ENCODE data around the gene MOB3A.

MOB3A gene

DNA sequence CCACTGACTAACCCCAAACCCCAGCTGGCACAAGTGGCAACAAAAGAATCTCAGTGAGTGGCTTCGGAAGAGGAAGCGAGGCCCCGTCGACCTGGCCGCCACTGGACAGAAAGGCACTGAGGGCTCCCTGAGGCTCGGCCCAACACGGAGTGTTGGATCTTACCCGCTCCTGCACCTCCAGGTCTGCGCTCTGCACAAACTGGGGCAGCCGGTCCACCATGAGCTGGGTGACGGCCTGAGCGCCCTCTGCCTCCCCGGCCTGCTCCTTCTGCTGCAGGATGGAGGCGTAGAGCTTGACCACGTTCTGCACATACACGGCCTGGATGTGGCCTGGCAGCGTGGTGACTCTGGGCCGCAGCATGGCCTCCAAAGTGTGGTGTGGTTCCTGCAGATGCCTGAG is 22.3 kb upstream of the MOB3A start:
- ATAC-seq = no peak

GRCh38 chr19:2117215-2117960 is 21.3 kb upstream of the MOB3A start:
- no peak for ATAC-seq
- TF ChIP-seq TOX (CRISPR knock-in tag; IDR thresholded peaks at IDR 0.05; ENCODE audit: borderline replicate concordance) (no peak), SNAI2 (CRISPR knock-in tag; IDR thresholded peaks at IDR 0.05) (no peak), ZFP30 (CRISPR knock-in tag; IDR thresholded peaks at IDR 0.05) (no peak), ISL1 (CRISPR knock-in tag; IDR thresholded peaks at IDR 0.05) (no peak), GLIS3 (CRISPR knock-in tag; IDR thresholded peaks at IDR 0.05) (no peak), RARB (CRISPR knock-in tag; IDR thresholded peaks at IDR 0.05) (no peak), ARNTL (CRISPR knock-in tag; IDR thresholded peaks at IDR 0.05; ENCODE audit: borderline replicate concordance, low read depth) (no peak), ZNF70 (CRISPR knock-in tag; IDR thresholded peaks at IDR 0.05) (no peak), BACH2 (CRISPR knock-in tag; IDR thresholded peaks at IDR 0.05; ENCODE audit: borderline replicate concordance) (no peak), TCF4 (CRISPR knock-in tag; IDR thresholded peaks at IDR 0.05; ENCODE audit: borderline replicate concordance) (no peak), ZNF8 (CRISPR knock-in tag; IDR thresholded peaks at IDR 0.05) (no peak), CSDC2 (CRISPR knock-in tag; IDR thresholded peaks at IDR 0.05) (no peak), ZNF565 (CRISPR knock-in tag; conservative IDR thresholded peaks at IDR 0.05; ENCODE audit: low read depth) (no peak), PPARA (CRISPR knock-in tag; IDR thresholded peaks at IDR 0.05; ENCODE audit: borderline replicate concordance) (no peak), ZFP3 (CRISPR knock-in tag; IDR thresholded peaks at IDR 0.05) (no peak), OSR1 (CRISPR knock-in tag; IDR thresholded peaks at IDR 0.05) (no peak)
- TF ChIP-seq, protein P1, sequence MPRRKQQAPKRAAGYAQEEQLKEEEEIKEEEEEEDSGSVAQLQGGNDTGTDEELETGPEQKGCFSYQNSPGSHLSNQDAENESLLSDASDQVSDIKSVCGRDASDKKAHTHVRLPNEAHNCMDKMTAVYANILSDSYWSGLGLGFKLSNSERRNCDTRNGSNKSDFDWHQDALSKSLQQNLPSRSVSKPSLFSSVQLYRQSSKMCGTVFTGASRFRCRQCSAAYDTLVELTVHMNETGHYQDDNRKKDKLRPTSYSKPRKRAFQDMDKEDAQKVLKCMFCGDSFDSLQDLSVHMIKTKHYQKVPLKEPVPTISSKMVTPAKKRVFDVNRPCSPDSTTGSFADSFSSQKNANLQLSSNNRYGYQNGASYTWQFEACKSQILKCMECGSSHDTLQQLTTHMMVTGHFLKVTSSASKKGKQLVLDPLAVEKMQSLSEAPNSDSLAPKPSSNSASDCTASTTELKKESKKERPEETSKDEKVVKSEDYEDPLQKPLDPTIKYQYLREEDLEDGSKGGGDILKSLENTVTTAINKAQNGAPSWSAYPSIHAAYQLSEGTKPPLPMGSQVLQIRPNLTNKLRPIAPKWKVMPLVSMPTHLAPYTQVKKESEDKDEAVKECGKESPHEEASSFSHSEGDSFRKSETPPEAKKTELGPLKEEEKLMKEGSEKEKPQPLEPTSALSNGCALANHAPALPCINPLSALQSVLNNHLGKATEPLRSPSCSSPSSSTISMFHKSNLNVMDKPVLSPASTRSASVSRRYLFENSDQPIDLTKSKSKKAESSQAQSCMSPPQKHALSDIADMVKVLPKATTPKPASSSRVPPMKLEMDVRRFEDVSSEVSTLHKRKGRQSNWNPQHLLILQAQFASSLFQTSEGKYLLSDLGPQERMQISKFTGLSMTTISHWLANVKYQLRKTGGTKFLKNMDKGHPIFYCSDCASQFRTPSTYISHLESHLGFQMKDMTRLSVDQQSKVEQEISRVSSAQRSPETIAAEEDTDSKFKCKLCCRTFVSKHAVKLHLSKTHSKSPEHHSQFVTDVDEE (CRISPR knock-in tag; IDR thresholded peaks at IDR 0.05) = no peak
- TF ChIP-seq, protein P2, sequence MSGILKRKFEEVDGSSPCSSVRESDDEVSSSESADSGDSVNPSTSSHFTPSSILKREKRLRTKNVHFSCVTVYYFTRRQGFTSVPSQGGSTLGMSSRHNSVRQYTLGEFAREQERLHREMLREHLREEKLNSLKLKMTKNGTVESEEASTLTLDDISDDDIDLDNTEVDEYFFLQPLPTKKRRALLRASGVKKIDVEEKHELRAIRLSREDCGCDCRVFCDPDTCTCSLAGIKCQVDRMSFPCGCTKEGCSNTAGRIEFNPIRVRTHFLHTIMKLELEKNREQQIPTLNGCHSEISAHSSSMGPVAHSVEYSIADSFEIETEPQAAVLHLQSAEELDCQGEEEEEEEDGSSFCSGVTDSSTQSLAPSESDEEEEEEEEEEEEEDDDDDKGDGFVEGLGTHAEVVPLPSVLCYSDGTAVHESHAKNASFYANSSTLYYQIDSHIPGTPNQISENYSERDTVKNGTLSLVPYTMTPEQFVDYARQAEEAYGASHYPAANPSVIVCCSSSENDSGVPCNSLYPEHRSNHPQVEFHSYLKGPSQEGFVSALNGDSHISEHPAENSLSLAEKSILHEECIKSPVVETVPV (CRISPR knock-in tag; IDR thresholded peaks at IDR 0.05) = no peak
- TF ChIP-seq, protein P3, sequence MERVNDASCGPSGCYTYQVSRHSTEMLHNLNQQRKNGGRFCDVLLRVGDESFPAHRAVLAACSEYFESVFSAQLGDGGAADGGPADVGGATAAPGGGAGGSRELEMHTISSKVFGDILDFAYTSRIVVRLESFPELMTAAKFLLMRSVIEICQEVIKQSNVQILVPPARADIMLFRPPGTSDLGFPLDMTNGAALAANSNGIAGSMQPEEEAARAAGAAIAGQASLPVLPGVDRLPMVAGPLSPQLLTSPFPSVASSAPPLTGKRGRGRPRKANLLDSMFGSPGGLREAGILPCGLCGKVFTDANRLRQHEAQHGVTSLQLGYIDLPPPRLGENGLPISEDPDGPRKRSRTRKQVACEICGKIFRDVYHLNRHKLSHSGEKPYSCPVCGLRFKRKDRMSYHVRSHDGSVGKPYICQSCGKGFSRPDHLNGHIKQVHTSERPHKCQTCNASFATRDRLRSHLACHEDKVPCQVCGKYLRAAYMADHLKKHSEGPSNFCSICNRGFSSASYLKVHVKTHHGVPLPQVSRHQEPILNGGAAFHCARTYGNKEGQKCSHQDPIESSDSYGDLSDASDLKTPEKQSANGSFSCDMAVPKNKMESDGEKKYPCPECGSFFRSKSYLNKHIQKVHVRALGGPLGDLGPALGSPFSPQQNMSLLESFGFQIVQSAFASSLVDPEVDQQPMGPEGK (CRISPR knock-in tag; IDR thresholded peaks at IDR 0.05; ENCODE audit: borderline replicate concordance) = no peak
- TF ChIP-seq, protein P4, sequence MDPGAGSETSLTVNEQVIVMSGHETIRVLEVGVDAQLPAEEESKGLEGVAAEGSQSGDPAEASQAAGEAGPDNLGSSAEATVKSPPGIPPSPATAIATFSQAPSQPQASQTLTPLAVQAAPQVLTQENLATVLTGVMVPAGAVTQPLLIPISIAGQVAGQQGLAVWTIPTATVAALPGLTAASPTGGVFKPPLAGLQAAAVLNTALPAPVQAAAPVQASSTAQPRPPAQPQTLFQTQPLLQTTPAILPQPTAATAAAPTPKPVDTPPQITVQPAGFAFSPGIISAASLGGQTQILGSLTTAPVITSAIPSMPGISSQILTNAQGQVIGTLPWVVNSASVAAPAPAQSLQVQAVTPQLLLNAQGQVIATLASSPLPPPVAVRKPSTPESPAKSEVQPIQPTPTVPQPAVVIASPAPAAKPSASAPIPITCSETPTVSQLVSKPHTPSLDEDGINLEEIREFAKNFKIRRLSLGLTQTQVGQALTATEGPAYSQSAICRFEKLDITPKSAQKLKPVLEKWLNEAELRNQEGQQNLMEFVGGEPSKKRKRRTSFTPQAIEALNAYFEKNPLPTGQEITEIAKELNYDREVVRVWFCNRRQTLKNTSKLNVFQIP (CRISPR knock-in tag; IDR thresholded peaks at IDR 0.05; ENCODE audit: borderline replicate concordance, low read depth) = no peak

More for the DNA sequence above, 22.3 kb upstream of the MOB3A start:
- TF ChIP-seq ZNF8 (CRISPR knock-in tag; IDR thresholded peaks at IDR 0.05) (no peak), ESRRG (CRISPR knock-in tag; IDR thresholded peaks at IDR 0.05) (no peak), GLIS3 (CRISPR knock-in tag; IDR thresholded peaks at IDR 0.05) (no peak), RARB (CRISPR knock-in tag; IDR thresholded peaks at IDR 0.05) (no peak), CSDC2 (CRISPR knock-in tag; IDR thresholded peaks at IDR 0.05) (no peak), PPARA (CRISPR knock-in tag; IDR thresholded peaks at IDR 0.05; ENCODE audit: borderline replicate concordance) (no peak), ZFP30 (CRISPR knock-in tag; IDR thresholded peaks at IDR 0.05) (no peak), TOX (CRISPR knock-in tag; IDR thresholded peaks at IDR 0.05; ENCODE audit: borderline replicate concordance) (no peak), OSR1 (CRISPR knock-in tag; IDR thresholded peaks at IDR 0.05) (no peak), SNAI2 (CRISPR knock-in tag; IDR thresholded peaks at IDR 0.05) (no peak), ZNF70 (CRISPR knock-in tag; IDR thresholded peaks at IDR 0.05) (no peak)
- TF ChIP-seq, protein P1 (CRISPR knock-in tag; IDR thresholded peaks at IDR 0.05) = no peak

All from SK-N-SH treated with all-trans-retinoic acid at 6 μM for 48 hours (cell line).